Measurements from ENCODE around the gene MPP3. TPM values are rescaled to one million over a fixed set of nuclear protein-coding genes. Genes with fewer than 3 reads are reported as not detected.

The MPP3 gene
- total and polyA plus RNA-seq, 2 donors from 2014 or later, result 3.2 to 5.8 TPM

DNA sequence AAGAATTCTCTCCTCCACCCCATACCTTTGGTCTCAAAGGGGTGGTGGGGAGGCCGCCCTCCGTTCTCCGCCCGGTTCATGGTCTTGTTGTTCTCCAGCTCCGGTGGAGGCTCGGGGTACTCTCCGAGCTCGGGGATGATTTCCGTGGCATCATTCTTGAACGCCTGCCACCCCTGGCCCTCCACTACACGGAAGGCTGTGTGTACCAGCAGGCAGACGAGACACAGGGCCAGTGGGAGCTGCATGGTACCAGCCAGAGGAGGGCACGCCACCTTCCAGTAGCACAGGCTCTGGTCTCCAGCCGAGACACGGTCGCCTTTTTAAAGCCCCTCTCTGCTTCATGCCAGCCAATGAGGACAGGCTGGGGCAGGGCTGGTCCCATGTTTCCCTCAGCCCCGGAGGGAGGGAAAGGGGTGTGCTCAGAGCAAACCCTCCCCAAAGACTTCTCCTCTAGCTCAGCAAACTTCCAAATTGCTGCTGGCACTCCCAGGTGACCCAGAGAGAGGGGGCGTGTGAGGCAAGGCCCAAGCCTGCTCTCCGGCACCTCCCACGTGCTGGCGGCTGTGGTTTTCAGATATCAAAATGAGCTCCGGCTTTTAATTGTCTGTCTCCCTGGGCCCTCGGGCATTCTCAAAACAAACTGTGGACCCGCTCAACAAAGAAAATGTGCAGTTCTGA lies 74.3 kb downstream of the MPP3 start, which contains the start of gene SOST:
SOST (minus strand) TSS at position 295 of the 678 bp plus-strand sequence; CDS start at position 245, 50 bp downstream.
- Histone ChIP-seq H3K27me3 (ENCODE audit: control insufficient read depth, insufficient read depth, low read length) (no peaks in the 10 kb centered on the region), H3K36me3 (ENCODE audit: control insufficient read depth in 2 of 3, insufficient read depth in 3 of 3, low read length in 3 of 3) (no peaks in the 10 kb centered on the region)
- intact Hi-C loops (cut with DNase I), result loop anchor here (5.0 kb wide), 1 partner anchor 61 kb away; no protein-coding TSS in a partner anchor

GRCh38 chr17:43758086-43758485 lies 74.9 kb downstream of the MPP3 start:
- Histone ChIP-seq H3K27me3 (ENCODE audit: control insufficient read depth, insufficient read depth, low read length) (no peaks in the 10 kb centered on the region), H3K36me3 (ENCODE audit: control insufficient read depth in 2 of 3, insufficient read depth in 3 of 3, low read length in 3 of 3) (no peaks in the 10 kb centered on the region), H3K4me1 (ENCODE audit: control insufficient read depth in 2 of 3, insufficient read depth in 2 of 3, low read depth in 1 of 3, low read length in 3 of 3) (peaks cover 2 to 8% (median 3%) of the 10 kb centered on the region in 3 donors), H3K27ac (ENCODE audit: low read depth in 2 of 2, low read length in 2 of 2) (no peak overlapping the region), H3K9ac (ENCODE audit: low read length in 3 of 3) (no peak overlapping the region), H3K4me3 (ENCODE audit: low read length in 3 of 3) (peak overlapping the region in 2 of 3 donors; percentile 9 to 26), H3K9me3 (ENCODE audit: control insufficient read depth in 2 of 3, insufficient read depth in 1 of 3, low read length in 3 of 3) (no peaks in the 10 kb centered on the region)
- intact Hi-C loops (cut with DNase I), result loop anchor here (5.0 kb wide), 1 partner anchor 61 kb away; no protein-coding TSS in a partner anchor
- TF ChIP-seq, protein P1, sequence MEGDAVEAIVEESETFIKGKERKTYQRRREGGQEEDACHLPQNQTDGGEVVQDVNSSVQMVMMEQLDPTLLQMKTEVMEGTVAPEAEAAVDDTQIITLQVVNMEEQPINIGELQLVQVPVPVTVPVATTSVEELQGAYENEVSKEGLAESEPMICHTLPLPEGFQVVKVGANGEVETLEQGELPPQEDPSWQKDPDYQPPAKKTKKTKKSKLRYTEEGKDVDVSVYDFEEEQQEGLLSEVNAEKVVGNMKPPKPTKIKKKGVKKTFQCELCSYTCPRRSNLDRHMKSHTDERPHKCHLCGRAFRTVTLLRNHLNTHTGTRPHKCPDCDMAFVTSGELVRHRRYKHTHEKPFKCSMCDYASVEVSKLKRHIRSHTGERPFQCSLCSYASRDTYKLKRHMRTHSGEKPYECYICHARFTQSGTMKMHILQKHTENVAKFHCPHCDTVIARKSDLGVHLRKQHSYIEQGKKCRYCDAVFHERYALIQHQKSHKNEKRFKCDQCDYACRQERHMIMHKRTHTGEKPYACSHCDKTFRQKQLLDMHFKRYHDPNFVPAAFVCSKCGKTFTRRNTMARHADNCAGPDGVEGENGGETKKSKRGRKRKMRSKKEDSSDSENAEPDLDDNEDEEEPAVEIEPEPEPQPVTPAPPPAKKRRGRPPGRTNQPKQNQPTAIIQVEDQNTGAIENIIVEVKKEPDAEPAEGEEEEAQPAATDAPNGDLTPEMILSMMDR (IDR thresholded peaks at IDR 0.05; ENCODE audit: borderline replicate concordance, extremely low read depth, insufficient read depth), result no peak
- DNase-seq, result no peak
- FAIRE-seq, result no peak

More for the DNA sequence above, 74.3 kb downstream of the MPP3 start, which contains the start of gene SOST:
- H3K27ac ChIP-seq (ENCODE audit: low read depth in 2 of 2, low read length in 2 of 2), result no peak within 1 kb of the TSS
- FAIRE-seq, result no peak
- H3K4me3 ChIP-seq (ENCODE audit: low read length in 3 of 3), result peak within 1 kb of the TSS in 2 of 3 donors; percentile 9 to 26
- H3K9ac ChIP-seq (ENCODE audit: low read length in 3 of 3), result no peak within 1 kb of the TSS
- peak in 4 of 5 donors; percentile 61 to 80 (median 74) for DNase-seq
- H3K4me1 ChIP-seq (ENCODE audit: control insufficient read depth in 2 of 3, insufficient read depth in 2 of 3, low read depth in 1 of 3, low read length in 3 of 3), result peaks cover 2 to 8% (median 3%) of the 10 kb centered on the region in 3 donors
- H3K9me3 ChIP-seq (ENCODE audit: control insufficient read depth in 2 of 3, insufficient read depth in 1 of 3, low read length in 3 of 3), result no peaks in the 10 kb centered on the region
- TF ChIP-seq, protein P1 (IDR thresholded peaks at IDR 0.05; ENCODE audit: borderline replicate concordance, extremely low read depth, insufficient read depth), result no peak

- intact Hi-C loops (cut with DNase I), result loop anchor here (5.0 kb wide), 1 partner anchor 60 kb away; no protein-coding TSS in a partner anchor
Measured at GRCh38 chr17:43757171-43757660, 75.7 kb downstream of the MPP3 start.

More at GRCh38 chr17:43757171-43757660, 75.7 kb downstream of the MPP3 start:
- H3K27ac ChIP-seq (ENCODE audit: low read depth in 2 of 2, low read length in 2 of 2), result no peak overlapping the region
- no peaks in the 10 kb centered on the region for H3K9me3 ChIP-seq (ENCODE audit: control insufficient read depth in 2 of 3, insufficient read depth in 1 of 3, low read length in 3 of 3)
- H3K4me1 ChIP-seq (ENCODE audit: control insufficient read depth in 2 of 3, insufficient read depth in 2 of 3, low read depth in 1 of 3, low read length in 3 of 3), result peaks cover 2 to 8% (median 3%) of the 10 kb centered on the region in 3 donors
- DNase-seq (peak in 1 of 5 donors; percentile 34), FAIRE-seq (no peak)
- H3K4me3 ChIP-seq (ENCODE audit: low read length in 3 of 3), result no peak overlapping the region
- no peaks in the 10 kb centered on the region for H3K27me3 ChIP-seq (ENCODE audit: control insufficient read depth, insufficient read depth, low read length)
- no peaks in the 10 kb centered on the region for H3K36me3 ChIP-seq (ENCODE audit: control insufficient read depth in 2 of 3, insufficient read depth in 3 of 3, low read length in 3 of 3)
- TF ChIP-seq, protein P1 (IDR thresholded peaks at IDR 0.05; ENCODE audit: borderline replicate concordance, extremely low read depth, insufficient read depth), result no peak
- no peak overlapping the region for H3K9ac ChIP-seq (ENCODE audit: low read length in 3 of 3)
